GM04504 (cell line): ENCODE measurements around the gene ACBD6.
"Not testable (repeated sequence)": the region's sequence is repeated elsewhere in the genome, so short reads cannot be mapped to it uniquely, and the experiment has no call there.

Experiments
- DNase-seq: peaks from one replicate; pipeline ENCODE4 v3.0.0-alpha.2; 2012; ENCODE audit warnings: low read depth

ACBD6 gene

GRCh38 chr1:180489313-180489712 lies 13.1 kb downstream of the ACBD6 start:
- no peak for DNase-seq

DNA sequence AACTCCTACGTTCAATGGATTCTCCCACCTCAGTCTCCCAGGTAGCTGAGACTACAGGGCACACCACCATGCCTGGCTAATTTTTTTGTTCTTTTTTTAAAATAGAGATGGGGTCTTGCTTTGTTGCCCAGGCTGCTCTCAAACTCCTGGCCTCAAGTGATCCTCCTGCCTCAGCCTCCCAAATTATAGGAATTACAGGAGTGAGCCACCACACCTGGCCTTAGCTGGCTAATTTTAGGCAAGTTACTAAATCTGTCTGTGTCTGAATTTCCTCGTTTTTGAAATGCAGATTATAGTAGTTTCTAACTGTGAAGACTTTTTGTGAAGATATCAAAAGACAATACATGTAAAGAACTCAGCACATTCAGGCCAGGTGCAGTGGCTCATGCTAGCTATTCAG lies 13.7 kb downstream of the ACBD6 start:
- DNase-seq: no peak

DNA sequence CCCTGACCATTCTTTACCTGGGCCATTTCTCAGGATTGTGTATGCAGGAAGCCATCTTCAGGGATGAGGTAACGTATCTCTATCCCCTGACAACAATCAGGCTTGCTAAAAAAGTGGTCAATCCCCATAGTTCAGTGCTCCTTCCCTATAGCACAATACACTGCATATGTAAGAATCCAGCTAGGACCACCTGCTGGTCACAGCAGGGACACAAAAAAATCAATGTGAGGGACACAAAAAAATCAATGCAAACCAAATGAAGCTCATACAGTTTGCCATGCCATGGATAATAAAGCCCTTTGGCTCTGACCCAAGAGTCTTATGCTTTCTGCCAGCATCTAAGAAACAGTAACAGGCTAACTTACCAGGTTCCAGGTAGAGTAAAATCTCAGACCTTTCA lies 16.3 kb downstream of the ACBD6 start:
- no peak for DNase-seq

GRCh38 chr1:180484490-180484889 lies 17.9 kb downstream of the ACBD6 start:
- DNase-seq: no peak

GRCh38 chr1:180482425-180483275 lies 19.7 kb downstream of the ACBD6 start:
- DNase-seq: no peak

DNA sequence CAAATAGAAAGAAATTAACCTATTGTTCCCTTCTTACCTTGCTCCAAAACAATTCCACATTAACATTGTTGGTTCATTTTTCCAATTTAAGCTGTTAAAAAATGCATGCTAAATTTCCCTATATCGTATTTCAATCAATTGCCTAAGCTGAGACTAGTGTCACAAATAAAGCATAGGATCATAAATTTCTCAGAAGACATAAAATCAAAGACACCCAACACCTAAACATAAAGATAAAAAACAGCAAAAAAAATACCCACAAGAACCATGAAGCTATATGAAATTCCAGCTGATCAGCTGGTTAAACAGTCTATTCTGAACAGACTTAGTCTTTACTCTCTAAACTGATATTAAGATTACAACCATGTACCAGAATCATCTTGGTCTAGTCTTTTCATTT lies 32.3 kb downstream of the ACBD6 start:
- no peak for DNase-seq

GRCh38 chr1:180468311-180468710 lies 34.1 kb downstream of the ACBD6 start:
- DNase-seq: no peak

GRCh38 chr1:180462102-180462501 lies 40.3 kb downstream of the ACBD6 start:
- no peak for DNase-seq

GRCh38 chr1:180461682-180462081 lies 40.7 kb downstream of the ACBD6 start:
- DNase-seq: not testable (repeated sequence)

- DNase-seq: no peak
Measured at GRCh38 chr1:180458807-180459206, 43.6 kb downstream of the ACBD6 start.

- no peak for DNase-seq
Measured at GRCh38 chr1:180456191-180456590, 46.2 kb downstream of the ACBD6 start.

GRCh38 chr1:180451504-180451903 lies 50.9 kb downstream of the ACBD6 start:
- DNase-seq: no peak

DNA sequence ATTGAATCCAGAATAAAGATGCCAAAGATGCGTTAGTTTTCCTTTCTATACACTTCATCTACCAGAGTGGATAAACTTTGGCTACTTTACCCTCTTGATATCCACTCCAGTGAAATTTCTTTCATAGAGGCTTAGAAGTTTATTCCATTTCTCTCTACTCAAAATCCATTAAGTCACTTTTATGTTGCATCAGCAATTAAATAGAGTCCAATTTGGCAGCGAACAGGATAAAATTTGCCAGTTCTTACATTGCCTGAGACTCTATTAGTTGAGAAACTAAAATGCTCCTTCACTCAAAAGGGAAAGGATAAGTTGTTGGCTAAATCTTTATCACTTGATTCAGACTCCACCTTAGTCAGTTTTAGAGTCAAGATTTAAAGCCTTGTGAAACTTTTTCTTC lies 57.9 kb downstream of the ACBD6 start:
- DNase-seq: no peak

DNA sequence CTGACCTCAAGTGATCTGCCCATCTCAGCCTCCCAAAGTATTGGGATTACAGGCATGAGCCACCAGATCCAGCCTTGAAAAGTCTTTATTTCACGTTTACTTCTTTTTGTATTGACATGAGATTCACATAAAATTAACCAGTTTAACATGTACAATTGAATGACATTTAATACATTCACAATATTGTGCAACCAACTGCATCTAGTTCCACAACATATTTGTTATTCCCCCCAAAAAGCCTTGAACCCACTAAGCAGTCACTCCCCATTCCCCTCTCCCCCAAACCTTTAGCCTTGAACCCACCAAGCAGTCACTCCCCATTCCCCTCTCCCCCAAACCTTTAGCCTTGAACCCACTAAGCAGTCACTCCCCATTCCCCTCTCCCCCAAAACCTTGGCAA lies 62.0 kb downstream of the ACBD6 start:
- DNase-seq: no peak

GRCh38 chr1:180435566-180435965 lies 66.8 kb downstream of the ACBD6 start:
- no peak for DNase-seq

DNA sequence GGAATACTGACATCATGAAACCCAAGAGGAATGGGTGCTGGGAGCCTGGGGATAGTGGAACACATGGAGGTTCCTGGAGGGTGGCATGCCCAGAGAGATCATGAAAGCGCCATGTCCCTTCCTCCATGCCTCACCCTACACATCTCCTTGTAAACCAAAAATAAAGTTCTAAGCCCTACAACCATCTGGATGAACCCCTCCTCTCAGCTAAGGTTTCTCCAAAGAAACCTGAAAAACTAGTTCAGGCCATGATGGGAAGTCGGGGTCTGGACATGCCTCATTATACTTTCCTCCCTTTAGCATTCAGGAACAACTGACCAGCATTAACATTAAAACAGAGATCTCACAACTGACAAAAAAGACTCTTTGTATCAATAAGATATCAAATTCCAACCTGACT lies 68.5 kb downstream of the ACBD6 start:
- DNase-seq: no peak

DNA sequence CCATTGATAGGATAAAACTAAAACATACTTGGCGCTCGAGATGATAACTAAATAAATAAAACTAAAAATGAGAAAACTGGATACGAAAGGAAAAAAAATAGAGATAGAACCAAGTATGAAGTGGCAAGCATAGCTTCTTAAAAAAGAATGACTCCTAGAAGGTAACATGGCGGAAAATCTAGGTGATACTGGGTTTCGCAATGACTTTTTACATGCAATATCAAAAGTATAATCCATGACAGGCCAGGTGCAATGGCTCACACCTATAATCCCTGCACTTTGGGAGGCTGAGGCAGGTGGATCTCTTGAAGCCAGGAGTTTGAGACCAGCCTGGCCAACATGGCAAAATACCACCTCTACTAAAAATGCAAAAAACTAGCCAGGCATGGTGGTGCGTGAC lies 70.7 kb downstream of the ACBD6 start:
- DNase-seq: no peak

- no peak for DNase-seq
Measured at GRCh38 chr1:180428782-180429695, 73.3 kb downstream of the ACBD6 start.

DNA sequence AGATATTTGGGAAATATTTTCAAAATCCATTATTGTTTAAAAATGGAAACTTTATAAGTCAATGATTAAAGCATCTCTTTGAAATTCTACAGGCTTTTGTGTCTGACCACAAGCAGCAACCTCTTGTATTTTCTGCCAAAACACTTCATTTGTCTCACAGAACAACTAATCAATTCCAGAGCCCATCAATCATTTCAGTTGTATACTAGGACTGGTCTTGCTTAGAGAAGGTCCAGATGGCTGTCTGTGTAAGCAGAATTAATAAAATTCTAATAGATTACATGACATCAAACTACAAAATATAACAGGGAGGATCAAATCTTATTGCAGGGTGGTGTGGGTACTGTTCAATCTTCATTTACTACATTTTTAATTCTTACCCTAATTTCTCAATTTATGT lies 76.4 kb downstream of the ACBD6 start:
- no peak for DNase-seq

DNA sequence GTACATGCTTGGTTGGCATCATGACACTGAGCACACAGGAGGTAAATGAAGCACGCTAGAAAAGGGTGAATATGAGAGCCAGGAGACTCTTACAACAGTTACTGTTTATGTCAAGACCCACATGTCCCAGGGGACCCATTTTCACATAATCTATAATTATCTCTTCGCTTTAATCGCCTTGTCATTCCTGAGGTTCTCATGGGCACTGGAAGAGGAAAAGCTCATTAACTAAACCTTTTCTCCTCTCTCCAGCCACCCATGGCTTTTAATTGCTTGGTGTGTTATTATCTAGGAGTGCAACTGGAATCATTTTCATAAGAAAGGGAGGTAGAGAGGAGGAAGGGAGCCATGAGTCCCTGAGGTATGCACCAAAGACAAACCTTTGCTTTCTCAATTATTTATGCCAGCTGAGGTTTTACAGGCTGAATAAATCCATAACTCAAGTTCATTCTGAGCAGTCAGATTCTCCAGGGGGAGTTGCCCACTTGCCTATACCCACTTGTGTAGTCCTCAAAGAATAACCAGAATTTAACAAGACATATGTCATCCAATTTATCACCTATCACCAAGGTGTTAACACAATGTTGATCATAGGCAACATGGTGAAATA lies 77.4 kb downstream of the ACBD6 start:
- DNase-seq: no peak

GRCh38 chr1:180421614-180422013 lies 80.8 kb downstream of the ACBD6 start:
- DNase-seq: no peak

DNA sequence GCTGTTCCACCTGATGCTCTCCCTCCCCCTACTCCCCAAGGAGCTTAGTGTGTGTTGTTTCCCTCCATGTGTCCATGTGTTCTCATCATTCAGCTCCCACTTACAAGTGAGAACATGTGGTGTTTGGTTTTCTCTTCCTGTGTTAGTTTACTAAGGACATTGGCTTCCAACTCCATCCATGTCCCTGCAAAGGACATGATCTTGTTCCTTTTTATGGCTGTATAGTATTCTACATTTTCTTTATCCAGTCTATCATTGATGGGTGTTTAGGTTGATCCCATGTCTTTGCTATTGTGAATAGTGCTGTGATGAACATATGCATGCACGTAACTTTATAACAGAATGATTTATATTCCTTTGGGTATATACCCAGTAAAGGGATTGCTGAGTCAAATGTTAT lies 81.2 kb downstream of the ACBD6 start:
- DNase-seq: not testable (repeated sequence)
